ENCODE data around the gene FETUB. TPM values are rescaled to one million over a fixed set of nuclear protein-coding genes. Genes with fewer than 3 reads are reported as not detected.
"Not testable (repeated sequence)": the region's sequence is repeated elsewhere in the genome, so short reads cannot be mapped to it uniquely, and the experiment has no call there.

FETUB gene
- total RNA-seq, 1 experiment from 2014 or later: not detected

DNA sequence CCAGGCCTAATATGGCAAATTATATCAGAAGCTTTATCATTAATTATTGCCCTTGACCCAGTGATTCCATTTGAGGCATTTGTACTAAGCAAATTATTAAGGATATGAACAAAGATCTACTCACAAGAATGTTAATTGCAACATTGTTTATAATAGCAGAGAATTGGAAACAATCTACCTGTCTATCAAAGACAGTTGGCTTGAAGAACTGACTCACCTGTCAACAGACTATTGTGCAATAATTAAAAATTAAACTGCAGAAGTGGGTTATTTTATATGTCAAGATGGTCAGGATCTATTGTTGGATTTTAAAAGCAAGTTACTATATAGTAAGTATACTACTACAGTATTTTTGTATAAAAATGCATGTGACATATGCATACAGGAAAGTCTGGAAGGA is 6.7 kb upstream of the FETUB start:
- no peak for TF ChIP-seq SP1 (IDR thresholded peaks at IDR 0.05; ENCODE audit: low read depth)
- no peak for TF ChIP-seq CBX3 (IDR thresholded peaks at IDR 0.05; ENCODE audit: low read depth)
- no peak for TF ChIP-seq RAD21 (IDR thresholded peaks at IDR 0.05; ENCODE audit: low read depth)
- TF ChIP-seq POLR2AphosphoS5 (IDR thresholded peaks at IDR 0.05; ENCODE audit: low read depth, low read length): no peak
- TF ChIP-seq, protein P1, sequence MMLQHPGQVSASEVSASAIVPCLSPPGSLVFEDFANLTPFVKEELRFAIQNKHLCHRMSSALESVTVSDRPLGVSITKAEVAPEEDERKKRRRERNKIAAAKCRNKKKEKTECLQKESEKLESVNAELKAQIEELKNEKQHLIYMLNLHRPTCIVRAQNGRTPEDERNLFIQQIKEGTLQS (IDR thresholded peaks at IDR 0.05): no peak
- TF ChIP-seq, protein P2, sequence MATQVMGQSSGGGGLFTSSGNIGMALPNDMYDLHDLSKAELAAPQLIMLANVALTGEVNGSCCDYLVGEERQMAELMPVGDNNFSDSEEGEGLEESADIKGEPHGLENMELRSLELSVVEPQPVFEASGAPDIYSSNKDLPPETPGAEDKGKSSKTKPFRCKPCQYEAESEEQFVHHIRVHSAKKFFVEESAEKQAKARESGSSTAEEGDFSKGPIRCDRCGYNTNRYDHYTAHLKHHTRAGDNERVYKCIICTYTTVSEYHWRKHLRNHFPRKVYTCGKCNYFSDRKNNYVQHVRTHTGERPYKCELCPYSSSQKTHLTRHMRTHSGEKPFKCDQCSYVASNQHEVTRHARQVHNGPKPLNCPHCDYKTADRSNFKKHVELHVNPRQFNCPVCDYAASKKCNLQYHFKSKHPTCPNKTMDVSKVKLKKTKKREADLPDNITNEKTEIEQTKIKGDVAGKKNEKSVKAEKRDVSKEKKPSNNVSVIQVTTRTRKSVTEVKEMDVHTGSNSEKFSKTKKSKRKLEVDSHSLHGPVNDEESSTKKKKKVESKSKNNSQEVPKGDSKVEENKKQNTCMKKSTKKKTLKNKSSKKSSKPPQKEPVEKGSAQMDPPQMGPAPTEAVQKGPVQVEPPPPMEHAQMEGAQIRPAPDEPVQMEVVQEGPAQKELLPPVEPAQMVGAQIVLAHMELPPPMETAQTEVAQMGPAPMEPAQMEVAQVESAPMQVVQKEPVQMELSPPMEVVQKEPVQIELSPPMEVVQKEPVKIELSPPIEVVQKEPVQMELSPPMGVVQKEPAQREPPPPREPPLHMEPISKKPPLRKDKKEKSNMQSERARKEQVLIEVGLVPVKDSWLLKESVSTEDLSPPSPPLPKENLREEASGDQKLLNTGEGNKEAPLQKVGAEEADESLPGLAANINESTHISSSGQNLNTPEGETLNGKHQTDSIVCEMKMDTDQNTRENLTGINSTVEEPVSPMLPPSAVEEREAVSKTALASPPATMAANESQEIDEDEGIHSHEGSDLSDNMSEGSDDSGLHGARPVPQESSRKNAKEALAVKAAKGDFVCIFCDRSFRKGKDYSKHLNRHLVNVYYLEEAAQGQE (IDR thresholded peaks at IDR 0.05; ENCODE audit: low read depth): no peak
- TF ChIP-seq, protein P3, sequence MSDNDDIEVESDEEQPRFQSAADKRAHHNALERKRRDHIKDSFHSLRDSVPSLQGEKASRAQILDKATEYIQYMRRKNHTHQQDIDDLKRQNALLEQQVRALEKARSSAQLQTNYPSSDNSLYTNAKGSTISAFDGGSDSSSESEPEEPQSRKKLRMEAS (IDR thresholded peaks at IDR 0.05): no peak
- no peak for TF ChIP-seq FOSL1 (IDR thresholded peaks at IDR 0.05; ENCODE audit: low read depth)
- TF ChIP-seq ELF1 (IDR thresholded peaks at IDR 0.05; ENCODE audit: borderline replicate concordance, low read depth): no peak
- TF ChIP-seq JUND (IDR thresholded peaks at IDR 0.05): no peak
- no peak for TF ChIP-seq SRF (IDR thresholded peaks at IDR 0.05; ENCODE audit: low read depth)
- no peak for TF ChIP-seq EGR1 (IDR thresholded peaks at IDR 0.05; ENCODE audit: low read depth)
- TF ChIP-seq YY1 (IDR thresholded peaks at IDR 0.05; ENCODE audit: extremely low read depth, insufficient replicate concordance, low read depth, low read length): no peak
- TF ChIP-seq, protein P4, sequence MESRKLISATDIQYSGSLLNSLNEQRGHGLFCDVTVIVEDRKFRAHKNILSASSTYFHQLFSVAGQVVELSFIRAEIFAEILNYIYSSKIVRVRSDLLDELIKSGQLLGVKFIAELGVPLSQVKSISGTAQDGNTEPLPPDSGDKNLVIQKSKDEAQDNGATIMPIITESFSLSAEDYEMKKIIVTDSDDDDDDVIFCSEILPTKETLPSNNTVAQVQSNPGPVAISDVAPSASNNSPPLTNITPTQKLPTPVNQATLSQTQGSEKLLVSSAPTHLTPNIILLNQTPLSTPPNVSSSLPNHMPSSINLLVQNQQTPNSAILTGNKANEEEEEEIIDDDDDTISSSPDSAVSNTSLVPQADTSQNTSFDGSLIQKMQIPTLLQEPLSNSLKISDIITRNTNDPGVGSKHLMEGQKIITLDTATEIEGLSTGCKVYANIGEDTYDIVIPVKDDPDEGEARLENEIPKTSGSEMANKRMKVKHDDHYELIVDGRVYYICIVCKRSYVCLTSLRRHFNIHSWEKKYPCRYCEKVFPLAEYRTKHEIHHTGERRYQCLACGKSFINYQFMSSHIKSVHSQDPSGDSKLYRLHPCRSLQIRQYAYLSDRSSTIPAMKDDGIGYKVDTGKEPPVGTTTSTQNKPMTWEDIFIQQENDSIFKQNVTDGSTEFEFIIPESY (IDR thresholded peaks at IDR 0.05; ENCODE audit: extremely low read depth, insufficient replicate concordance, low read length): no peak
- no peak for TF ChIP-seq EZH2 (IDR thresholded peaks at IDR 0.05)
- no peak for TF ChIP-seq ZFX (IDR thresholded peaks at IDR 0.05)
- no peak for TF ChIP-seq POLR2A (IDR thresholded peaks at IDR 0.05; ENCODE audit: borderline replicate concordance, extremely low read depth, insufficient read depth, insufficient read length)
- no peak for TF ChIP-seq SIN3A (IDR thresholded peaks at IDR 0.05; ENCODE audit: low read depth)
- no peak for TF ChIP-seq EZH2phosphoT487 (IDR thresholded peaks at IDR 0.05; ENCODE audit: borderline replicate concordance)
- Histone ChIP-seq H3K4me2 (ENCODE audit: low read length) (no peak overlapping the region), H3K27me3 (ENCODE audit: insufficient read depth, low read length) (no peaks in the 10 kb centered on the region), H3K9me3 (ENCODE audit: control insufficient read depth in 1 of 2, insufficient read depth in 1 of 2, low read depth in 1 of 2, low read length in 2 of 2) (no peaks in the 10 kb centered on the region), H3K9me2 (ENCODE audit: insufficient read depth) (no peaks in the 10 kb centered on the region), H3K4me3 (replicated peaks in 1 of 2; ENCODE audit: low read depth in 1 of 2, low read length in 2 of 2) (no peak overlapping the region), H3K27ac (ENCODE audit: low read depth, low read length) (no peak overlapping the region), H2AFZ (ENCODE audit: low read depth, low read length, poor library complexity, severe bottlenecking) (no peak overlapping the region), H3K9ac (ENCODE audit: low read length) (no peak overlapping the region), H3K79me2 (ENCODE audit: insufficient read depth, low read length) (no peaks in the 10 kb centered on the region), H4K20me1 (ENCODE audit: insufficient read depth) (no peaks in the 10 kb centered on the region), H3K36me3 (ENCODE audit: control insufficient read depth in 1 of 2, insufficient read depth in 2 of 2, low read length in 2 of 2) (no peaks in the 10 kb centered on the region), H3K4me1 (ENCODE audit: control insufficient read depth in 1 of 2, insufficient read depth in 2 of 2, low read length in 2 of 2) (no peaks in the 10 kb centered on the region)
- CTCF ChIA-PET: no interaction called here
- ATAC-seq (no peak), DNase-seq (ENCODE audit: low read depth, low spot score) (no peak)
- intact Hi-C loops (cut with micrococcal nuclease): no loop called here
- BruUV-seq (replicated peaks): no TSS peak
- POLR2A ChIA-PET: no interaction called here
- RAD21 ChIA-PET (ENCODE audit: low non-redundant PET in 1 of 2, low total read pairs in 2 of 2, uncharacterized antibody in 2 of 2, unreplicated experiment in 2 of 2): no interaction called here

DNA sequence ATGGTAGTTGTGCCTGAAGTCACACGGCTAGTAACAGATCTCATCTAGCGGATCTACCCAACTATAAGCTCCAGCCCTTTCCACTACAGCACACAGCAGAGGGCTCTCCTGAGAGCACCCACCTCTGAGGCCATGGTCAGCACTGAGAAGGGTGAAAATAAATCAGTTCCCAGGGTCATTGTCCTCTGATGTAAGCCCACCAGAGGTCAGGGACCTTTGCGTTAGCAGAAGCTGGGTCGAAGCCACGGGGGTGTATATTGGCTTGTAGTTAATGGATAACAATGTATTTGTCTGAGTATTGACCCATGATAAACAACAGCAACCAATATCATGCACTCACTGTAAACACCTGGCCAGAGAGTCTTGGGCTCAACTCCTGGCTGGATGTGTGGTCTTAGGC is 6.0 kb upstream of the FETUB start:
- H2AFZ ChIP-seq (ENCODE audit: low read depth, low read length, poor library complexity, severe bottlenecking); H3K79me2 ChIP-seq (ENCODE audit: insufficient read depth, low read length); H3K9me3 ChIP-seq (ENCODE audit: control insufficient read depth in 1 of 2, insufficient read depth in 1 of 2, low read depth in 1 of 2, low read length in 2 of 2); H3K36me3 ChIP-seq (ENCODE audit: control insufficient read depth in 1 of 2, insufficient read depth in 2 of 2, low read length in 2 of 2); H3K9ac ChIP-seq (ENCODE audit: low read length); H4K20me1 ChIP-seq (ENCODE audit: insufficient read depth); CTCF ChIA-PET; ATAC-seq; POLR2A ChIA-PET; RAD21 ChIA-PET (ENCODE audit: low non-redundant PET in 1 of 2, low total read pairs in 2 of 2, uncharacterized antibody in 2 of 2, unreplicated experiment in 2 of 2); H3K27ac ChIP-seq (ENCODE audit: low read depth, low read length); intact Hi-C loops (cut with micrococcal nuclease); H3K4me3 ChIP-seq (replicated peaks in 1 of 2; ENCODE audit: low read depth in 1 of 2, low read length in 2 of 2); BruUV-seq (replicated peaks); H3K4me1 ChIP-seq (ENCODE audit: control insufficient read depth in 1 of 2, insufficient read depth in 2 of 2, low read length in 2 of 2); H3K27me3 ChIP-seq (ENCODE audit: insufficient read depth, low read length); H3K4me2 ChIP-seq (ENCODE audit: low read length); DNase-seq (ENCODE audit: low read depth, low spot score); H3K9me2 ChIP-seq (ENCODE audit: insufficient read depth): not testable (repeated sequence)

Data from HCT116 (cell line).